Measurements from ENCODE around the gene MRPL51. TPM values are rescaled to one million over a fixed set of nuclear protein-coding genes. Genes with fewer than 3 reads are reported as not detected.

Gene MRPL51
- total RNA-seq, 3 donors from 2014 or later (not counting 1 experiment from before 2014, with no cell fraction given) = 32.8 to 48.3 (median 45.4) TPM

- Histone ChIP-seq H3K27me3 (ENCODE audit: control insufficient read depth, insufficient read depth, low read length) (no peaks in the 10 kb centered on the region), H3K4me1 (ENCODE audit: control insufficient read depth, insufficient read depth, low read length) (peaks cover 61% of the 10 kb centered on the region), H3K9me3 (ENCODE audit: control insufficient read depth, insufficient read depth, low read length) (no peaks in the 10 kb centered on the region), H3K4me3 (ENCODE audit: low read length) (no peak overlapping the region), H3K36me3 (ENCODE audit: control insufficient read depth, insufficient read depth, low read length) (peaks cover 57% of the 10 kb centered on the region), H3K27ac (ENCODE audit: low read length) (peak overlapping the region; percentile 88)
- 88% methylated on average over 6 of the region's 6 CpGs for WGBS (ENCODE audit: insufficient coverage)
- intact Hi-C loops (cut with micrococcal nuclease) = loop anchor here (2.0 to 5.0 kb wide), 2 partner anchors 127 to 143 kb away; partner anchors contain the start of gene CHD4
- TF ChIP-seq, protein P1, sequence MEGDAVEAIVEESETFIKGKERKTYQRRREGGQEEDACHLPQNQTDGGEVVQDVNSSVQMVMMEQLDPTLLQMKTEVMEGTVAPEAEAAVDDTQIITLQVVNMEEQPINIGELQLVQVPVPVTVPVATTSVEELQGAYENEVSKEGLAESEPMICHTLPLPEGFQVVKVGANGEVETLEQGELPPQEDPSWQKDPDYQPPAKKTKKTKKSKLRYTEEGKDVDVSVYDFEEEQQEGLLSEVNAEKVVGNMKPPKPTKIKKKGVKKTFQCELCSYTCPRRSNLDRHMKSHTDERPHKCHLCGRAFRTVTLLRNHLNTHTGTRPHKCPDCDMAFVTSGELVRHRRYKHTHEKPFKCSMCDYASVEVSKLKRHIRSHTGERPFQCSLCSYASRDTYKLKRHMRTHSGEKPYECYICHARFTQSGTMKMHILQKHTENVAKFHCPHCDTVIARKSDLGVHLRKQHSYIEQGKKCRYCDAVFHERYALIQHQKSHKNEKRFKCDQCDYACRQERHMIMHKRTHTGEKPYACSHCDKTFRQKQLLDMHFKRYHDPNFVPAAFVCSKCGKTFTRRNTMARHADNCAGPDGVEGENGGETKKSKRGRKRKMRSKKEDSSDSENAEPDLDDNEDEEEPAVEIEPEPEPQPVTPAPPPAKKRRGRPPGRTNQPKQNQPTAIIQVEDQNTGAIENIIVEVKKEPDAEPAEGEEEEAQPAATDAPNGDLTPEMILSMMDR (IDR thresholded peaks at IDR 0.05) = no peak
- H3K27ac Mint-ChIP-seq = peak overlapping the region; percentile 95 to 97
- H3K4me3 Mint-ChIP-seq = peak overlapping the region; percentile 80
- no peak for DNase-seq
- peaks cover 13% of the 10 kb centered on the region for H3K36me3 Mint-ChIP-seq
- H3K9me3 Mint-ChIP-seq = no peaks in the 10 kb centered on the region
- H3K4me1 Mint-ChIP-seq = peaks cover 68 to 87% of the 10 kb centered on the region in 2 donors
- H3K27me3 Mint-ChIP-seq (ENCODE audit: low read depth in 2 of 2) = no peaks in the 10 kb centered on the region
- no peak for ATAC-seq
These were observed 29.2 kb downstream of the MRPL51 start for GRCh38 chr12:6463858-6464257.

DNA sequence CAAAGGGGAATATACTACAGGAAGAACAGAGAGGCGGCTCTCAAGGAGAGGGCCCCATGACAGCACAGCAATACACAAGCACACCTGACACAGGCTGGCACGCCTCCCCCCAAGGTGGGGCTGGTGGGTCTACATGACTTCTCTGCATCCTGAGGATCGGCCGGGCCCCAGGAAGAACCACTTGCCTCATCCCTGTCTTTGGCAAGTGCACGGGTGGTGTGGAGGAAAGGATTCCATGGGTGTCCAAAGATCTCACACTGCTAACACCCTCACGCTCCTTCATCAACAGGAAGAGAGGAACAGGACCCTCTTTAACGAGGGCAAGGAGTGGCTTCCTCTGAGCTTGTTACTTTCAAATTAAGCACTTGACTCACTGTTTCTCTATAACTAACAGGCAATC lies 29.8 kb downstream of the MRPL51 start:
- peaks cover 61 to 87% of the 10 kb centered on the region in 2 donors for H3K4me1 Mint-ChIP-seq
- Histone ChIP-seq H3K27ac (ENCODE audit: low read length) (peak overlapping the region; percentile 88), H3K27me3 (ENCODE audit: control insufficient read depth, insufficient read depth, low read length) (no peaks in the 10 kb centered on the region), H3K9me3 (ENCODE audit: control insufficient read depth, insufficient read depth, low read length) (no peaks in the 10 kb centered on the region), H3K36me3 (ENCODE audit: control insufficient read depth, insufficient read depth, low read length) (peaks cover 60% of the 10 kb centered on the region), H3K4me3 (ENCODE audit: low read length) (no peak overlapping the region), H3K4me1 (ENCODE audit: control insufficient read depth, insufficient read depth, low read length) (peaks cover 57% of the 10 kb centered on the region)
- ATAC-seq (peak in 1 of 3 donors; percentile 19), DNase-seq (peak in 1 of 2 donors; percentile 62)
- no peaks in the 10 kb centered on the region for H3K9me3 Mint-ChIP-seq
- intact Hi-C loops (cut with micrococcal nuclease) = loop anchor here (2.0 to 5.0 kb wide), 2 partner anchors 126 to 144 kb away; partner anchors contain the start of gene CHD4
- H3K27ac Mint-ChIP-seq = peak overlapping the region; percentile 95 to 97
- WGBS (ENCODE audit: insufficient coverage) = 47% methylated on average over 6 of the region's 7 CpGs
- no peaks in the 10 kb centered on the region for H3K27me3 Mint-ChIP-seq (ENCODE audit: low read depth in 2 of 2)
- TF ChIP-seq, protein P1 (IDR thresholded peaks at IDR 0.05) = no peak
- H3K36me3 Mint-ChIP-seq = peaks cover 19% of the 10 kb centered on the region
- H3K4me3 Mint-ChIP-seq = peak overlapping the region; percentile 80

DNA sequence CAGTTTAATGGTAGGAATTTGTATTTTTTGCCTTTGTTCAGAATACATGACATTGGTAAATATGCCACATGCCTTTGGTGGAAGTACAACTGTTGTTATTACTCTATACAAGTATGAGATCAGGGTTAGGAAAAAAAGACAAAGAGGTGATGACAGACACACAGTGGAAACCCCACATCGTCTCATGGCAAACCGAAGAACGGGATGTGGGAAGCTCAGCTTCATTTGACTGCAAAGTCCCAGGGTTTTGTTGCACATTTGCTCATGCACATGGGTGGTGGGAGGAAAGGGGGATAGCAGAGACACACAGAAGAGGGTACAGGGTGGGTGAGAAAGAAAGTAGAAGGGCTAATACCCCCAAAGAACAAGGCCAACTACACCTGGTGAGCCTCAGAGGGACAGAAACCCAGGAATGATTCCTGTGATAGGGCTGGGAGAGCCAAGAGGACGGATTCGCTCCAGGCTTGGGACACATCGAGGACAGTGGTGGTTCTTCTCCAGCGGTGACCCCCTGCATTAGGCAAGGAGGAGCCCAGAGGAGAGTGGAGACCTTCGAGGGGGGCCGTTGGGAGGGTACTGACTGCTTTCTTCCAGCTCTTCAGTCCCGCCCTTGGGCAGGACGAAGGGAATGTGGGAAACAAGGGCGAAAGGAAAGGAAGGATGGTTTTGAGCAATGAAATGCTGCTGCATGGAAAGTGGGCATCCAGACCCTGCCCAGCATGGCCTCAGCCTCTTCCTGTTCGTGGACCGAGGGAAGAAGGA lies 30.6 kb downstream of the MRPL51 start:
- Histone ChIP-seq H3K9me3 (ENCODE audit: control insufficient read depth, insufficient read depth, low read length) (no peaks in the 10 kb centered on the region), H3K27me3 (ENCODE audit: control insufficient read depth, insufficient read depth, low read length) (no peaks in the 10 kb centered on the region), H3K36me3 (ENCODE audit: control insufficient read depth, insufficient read depth, low read length) (peaks cover 66% of the 10 kb centered on the region), H3K27ac (ENCODE audit: low read length) (peak overlapping the region; percentile 88), H3K4me1 (ENCODE audit: control insufficient read depth, insufficient read depth, low read length) (peaks cover 57% of the 10 kb centered on the region), H3K4me3 (ENCODE audit: low read length) (no peak overlapping the region)
- WGBS (ENCODE audit: insufficient coverage) = 71% methylated on average over 14 of the region's 14 CpGs
- TF ChIP-seq, protein P1 (IDR thresholded peaks at IDR 0.05) = no peak
- DNase-seq = peak in 1 of 2 donors; percentile 79
- Mint-ChIP-seq H3K27ac (peak overlapping the region; percentile 95 to 97), H3K27me3 (ENCODE audit: low read depth in 2 of 2) (no peaks in the 10 kb centered on the region), H3K4me3 (peak overlapping the region; percentile 75), H3K4me1 (peaks cover 57 to 80% of the 10 kb centered on the region in 2 donors), H3K9me3 (no peaks in the 10 kb centered on the region), H3K36me3 (peaks cover 19% of the 10 kb centered on the region)
- ATAC-seq = peak; percentile 26 to 37 (median 27)
- intact Hi-C loops (cut with micrococcal nuclease) = loop anchor here (1.0 to 5.0 kb wide), 3 partner anchors 10 to 145 kb away; partner anchors contain the start of genes CHD4 and TAPBPL
